HEK293 (cell line): ENCODE results near the gene FSTL3.

Experiments
- CTCF ChIA-PET: fragments of 350-600 bp; formaldehyde crosslinking; extraction: SDS; loops from one replicate; lab custom pipeline; 2021; ENCODE audit warnings: antibody characterized with exemption; lab: Yijun Ruan, JAX
- POLR2A ChIA-PET: fragments of 300-600 bp; formaldehyde crosslinking; extraction: SDS; loops from one replicate; lab custom pipeline; 2020; ENCODE audit warnings: antibody characterized with exemption, inconsistent platforms; lab: Yijun Ruan, JAX
- H3K27ac ChIP-seq: fragments of 200-500 bp; sonication (Bioruptor generic); 2 replicates; pipeline ENCODE4 v1.5.1; 2014; ENCODE audit warnings: low read depth, low read length, control low read depth, inconsistent platforms; ENCODE audit errors: extremely low read depth
- H3K36me3 ChIP-seq, 2 experiments: fragments of 200-500 bp in 1 of 2; sonication (Bioruptor generic) in 1 of 2; 1 replicate in 1 of 2; 2 replicates in 1 of 2; pipeline ENCODE4 v1.5.1; 2014 to 2017; ENCODE audit warnings: inconsistent platforms in 2 of 2, low read length in 2 of 2; ENCODE audit not compliant: control insufficient read depth in 2 of 2, insufficient read depth in 1 of 2
- H3K4me1 ChIP-seq: fragments of 200-500 bp; sonication (Bioruptor generic); 2 replicates; pipeline ENCODE4 v1.5.1; 2014; ENCODE audit warnings: mild to moderate bottlenecking, low read length, inconsistent platforms; ENCODE audit not compliant: control insufficient read depth, insufficient read depth
- H3K4me3 ChIP-seq: 2 replicates; pipeline ENCODE4 v1.5.1; 2011; ENCODE audit warnings: low read depth, mild to moderate bottlenecking, control low read depth, low read length, moderate library complexity
- H3K9me3 ChIP-seq: fragments of 200-500 bp; sonication (Bioruptor generic); 2 replicates; pipeline ENCODE4 v1.5.1; 2014; ENCODE audit warnings: low read depth, low read length, inconsistent platforms; ENCODE audit not compliant: control insufficient read depth, insufficient read depth
- ELK4 ChIP-seq: IDR thresholded peaks from 2 replicates; pipeline ENCODE4 v1.6.1; 2011; ENCODE audit warnings: mild to moderate bottlenecking, low read depth, low read length, borderline replicate concordance
- GLIS2 ChIP-seq: fragments of 450-650 bp; formaldehyde crosslinking; IDR thresholded peaks from 2 replicates; pipeline ENCODE4 v1.5.1; 2016; ENCODE audit warnings: missing biosample characterization, missing genetic modification characterization
- HIC1 ChIP-seq: fragments of 450-650 bp; formaldehyde crosslinking; IDR thresholded peaks from 2 replicates; pipeline ENCODE4 v1.5.1; 2016; ENCODE audit warnings: missing biosample characterization, missing genetic modification characterization
- HOXD13 ChIP-seq: sonication (generic); formaldehyde crosslinking; IDR thresholded peaks from 2 replicates; pipeline ENCODE4 v1.8.0; 2022; ENCODE audit warnings: missing genetic modification reagents, borderline replicate concordance
- PRDM1 ChIP-seq: fragments of 450-650 bp; formaldehyde crosslinking; IDR thresholded peaks from 2 replicates; pipeline ENCODE4; 2016; ENCODE audit warnings: missing biosample characterization, missing genetic modification characterization
- SALL2 ChIP-seq: fragments of 450-650 bp; formaldehyde crosslinking; IDR thresholded peaks from 2 replicates; pipeline ENCODE4 v1.5.0; 2017; ENCODE audit warnings: missing biosample characterization, mild to moderate bottlenecking, missing genetic modification characterization, borderline replicate concordance
- ZBTB11 ChIP-seq: fragments of 450-650 bp; formaldehyde crosslinking; conservative IDR thresholded peaks from 2 replicates; pipeline ENCODE4 v1.5.1; 2016; ENCODE audit warnings: low read depth, missing biosample characterization, missing genetic modification characterization
- ZBTB20 ChIP-seq: fragments of 450-650 bp; formaldehyde crosslinking; IDR thresholded peaks from 2 replicates; pipeline ENCODE4 v1.5.1; 2016; ENCODE audit warnings: missing biosample characterization, missing genetic modification characterization
- ZFP3 ChIP-seq: fragments of 450-650 bp; formaldehyde crosslinking; IDR thresholded peaks from 2 replicates; pipeline ENCODE4 v1.5.1; 2016; ENCODE audit warnings: low read depth, missing biosample characterization, missing genetic modification characterization
- ZFP37 ChIP-seq: fragments of 450-650 bp; formaldehyde crosslinking; IDR thresholded peaks from 2 replicates; pipeline ENCODE4 v1.5.1; 2016; ENCODE audit warnings: missing biosample characterization, missing genetic modification characterization
- ZFP69B ChIP-seq: fragments of 450-650 bp; formaldehyde crosslinking; IDR thresholded peaks from 2 replicates; pipeline ENCODE4 v1.5.1; 2016; ENCODE audit warnings: missing biosample characterization, missing genetic modification characterization
- ZIC2 ChIP-seq: fragments of 450-650 bp; formaldehyde crosslinking; IDR thresholded peaks from 2 replicates; pipeline ENCODE4 v1.5.1; 2016; ENCODE audit warnings: missing biosample characterization, missing genetic modification characterization
- ZNF138 ChIP-seq: fragments of 450-650 bp; formaldehyde crosslinking; IDR thresholded peaks from 2 replicates; pipeline ENCODE4 v1.5.1; 2016; ENCODE audit warnings: missing biosample characterization, missing genetic modification characterization, borderline replicate concordance
- ZNF146 ChIP-seq: fragments of 450-650 bp; formaldehyde crosslinking; IDR thresholded peaks from 2 replicates; pipeline ENCODE4 v1.5.1; 2016; ENCODE audit warnings: missing biosample characterization, missing genetic modification characterization
- ZNF16 ChIP-seq: fragments of 450-650 bp; formaldehyde crosslinking; IDR thresholded peaks from 2 replicates; pipeline ENCODE4 v1.5.1; 2016; ENCODE audit warnings: low read depth, missing biosample characterization, missing genetic modification characterization
- ZNF211 ChIP-seq: fragments of 450-650 bp; formaldehyde crosslinking; IDR thresholded peaks from 2 replicates; pipeline ENCODE4 v1.5.1; 2016; ENCODE audit warnings: low read depth, missing biosample characterization, missing genetic modification characterization
- ZNF221 ChIP-seq: fragments of 450-650 bp; formaldehyde crosslinking; IDR thresholded peaks from 2 replicates; pipeline ENCODE4 v1.5.1; 2017; ENCODE audit warnings: missing biosample characterization, missing genetic modification characterization, borderline replicate concordance
- ZNF335 ChIP-seq: fragments of 450-650 bp; formaldehyde crosslinking; conservative IDR thresholded peaks from 2 replicates; pipeline ENCODE4 v1.5.1; 2016; ENCODE audit warnings: missing biosample characterization, missing genetic modification characterization
- ZNF449 ChIP-seq: fragments of 450-650 bp; formaldehyde crosslinking; IDR thresholded peaks from 2 replicates; pipeline ENCODE4 v1.5.1; 2017; ENCODE audit warnings: missing biosample characterization, mild to moderate bottlenecking, missing genetic modification characterization, moderate library complexity
- ZNF473 ChIP-seq: fragments of 450-650 bp; formaldehyde crosslinking; IDR thresholded peaks from 2 replicates; pipeline ENCODE4 v1.5.1; 2017; ENCODE audit warnings: missing biosample characterization, missing genetic modification characterization
- ZNF48 ChIP-seq: fragments of 450-650 bp; formaldehyde crosslinking; IDR thresholded peaks from 2 replicates; pipeline ENCODE4 v1.5.1; 2016; ENCODE audit warnings: missing biosample characterization, missing genetic modification characterization
- ZNF521 ChIP-seq: fragments of 450-650 bp; formaldehyde crosslinking; IDR thresholded peaks from 2 replicates; pipeline ENCODE4 v1.5.1; 2017; ENCODE audit warnings: missing biosample characterization, mild to moderate bottlenecking, missing genetic modification characterization
- ZNF548 ChIP-seq: fragments of 450-650 bp; formaldehyde crosslinking; IDR thresholded peaks from 2 replicates; pipeline ENCODE4 v1.5.1; 2016; ENCODE audit warnings: missing biosample characterization, missing genetic modification characterization
- ZNF549 ChIP-seq: fragments of 450-650 bp; IDR thresholded peaks from 2 replicates; pipeline ENCODE4 v1.5.1; 2018; ENCODE audit warnings: missing biosample characterization, missing genetic modification characterization, mild to moderate bottlenecking, inconsistent platforms, moderate library complexity
- ZNF623 ChIP-seq: fragments of 450-650 bp; formaldehyde crosslinking; IDR thresholded peaks from 2 replicates; pipeline ENCODE4 v1.5.1; 2016; ENCODE audit warnings: missing biosample characterization, missing genetic modification characterization
- ZNF664 ChIP-seq: fragments of 450-650 bp; formaldehyde crosslinking; IDR thresholded peaks from 2 replicates; pipeline ENCODE4 v1.5.1; 2016; ENCODE audit warnings: missing biosample characterization, missing genetic modification characterization
- ZNF704 ChIP-seq: fragments of 450-650 bp; formaldehyde crosslinking; IDR thresholded peaks from 2 replicates; pipeline ENCODE4 v1.5.1; 2016; ENCODE audit warnings: missing biosample characterization, missing genetic modification characterization

The FSTL3 gene

GRCh38 chr19:632579-633067 lies 43.6 kb upstream of the FSTL3 start (continued):
- TF ChIP-seq ZIC2 (peak; percentile 93), ZBTB20 (tag by site-specific recombination) (peak; percentile 62), ZNF335 (tag by site-specific recombination) (peak; percentile 65), ZBTB11 (no peak), ZNF16 (tag by site-specific recombination) (no peak), GLIS2 (tag by site-specific recombination) (peak; percentile 58)

- peaks cover 13 to 34% of the 10 kb centered on the region in 2 experiments; a peak in 2 of 3 replicates for H3K36me3 ChIP-seq
- H3K9me3 ChIP-seq, result no peaks in the 10 kb centered on the region
- POLR2A ChIA-PET, result interaction anchor here (0.6 to 1.3 kb wide), 5 partner anchors 10 to 205 kb away, joined by 3 to 6 read pairs (median 3); no protein-coding TSS in a partner anchor
- H3K4me1 ChIP-seq, result peaks cover 3% of the 10 kb centered on the region; the same call in 1 of the 2 replicates
- peak within 1 kb of the TSS; percentile 70 for H3K4me3 ChIP-seq
- CTCF ChIA-PET, result interaction anchor here (0.6 to 1.7 kb wide), 2 partner anchors 45 to 65 kb away, joined by 3 read pairs; no protein-coding TSS in a partner anchor
- peak within 1 kb of the TSS; percentile 88 for H3K27ac ChIP-seq
- TF ChIP-seq ZNF138 (tag by site-specific recombination) (no peak), ZFP69B (tag by site-specific recombination) (no peak), ZNF548 (tag by site-specific recombination) (no peak), ZNF221 (tag by site-specific recombination) (no peak), HOXD13 (CRISPR knock-in tag) (no peak), ZFP3 (tag by site-specific recombination) (no peak), ZFP37 (no peak), ELK4 (peak; percentile 74), SALL2 (tag by site-specific recombination) (no peak), ZNF449 (no peak; the same call in 1 of the 2 replicates), ZNF623 (tag by site-specific recombination) (no peak), ZNF549 (no peak), ZNF48 (tag by site-specific recombination) (no peak), HIC1 (no peak), ZNF521 (tag by site-specific recombination) (no peak), ZNF211 (no peak), ZNF473 (no peak), ZNF146 (tag by site-specific recombination) (no peak), ZNF664 (no peak), ZIC2 (no peak), ZNF704 (tag by site-specific recombination) (no peak), PRDM1 (no peak)
Measured at GRCh38 chr19:633068-633785, 43.0 kb upstream of the FSTL3 start, which contains the start of gene POLRMT. TSS of gene POLRMT (minus strand) at chr19:633537. CDS start at chr19:633512, 25 bp downstream.
